GM08714 (cell line): ENCODE data around the gene EXO1.
"Not testable (repeated sequence)": the region's sequence is repeated elsewhere in the genome, so short reads cannot be mapped to it uniquely, and the experiment has no call there.

Source experiments
- H3K4me3 ChIP-seq: fragments of 200-500 bp; sonication (Bioruptor generic); 2 replicates; pipeline ENCODE4 v1.5.1; 2014; ENCODE audit warnings: mild to moderate bottlenecking, low read length, inconsistent platforms
- ZNF274 ChIP-seq: IDR thresholded peaks from 2 replicates; pipeline ENCODE4 v1.6.1; 2012; ENCODE audit warnings: mild to moderate bottlenecking, low read depth, low read length

EXO1 gene

GRCh38 chr1:241823925-241824324, 24.1 kb upstream of the EXO1 start:
- no peak for TF ChIP-seq ZNF274
- no peak overlapping the region for H3K4me3 ChIP-seq

GRCh38 chr1:241825581-241825980, 22.4 kb upstream of the EXO1 start:
- no peak for TF ChIP-seq ZNF274
- H3K4me3 ChIP-seq = no peak overlapping the region

- H3K4me3 ChIP-seq = not testable (repeated sequence)
Measured at GRCh38 chr1:241826613-241827012, 21.4 kb upstream of the EXO1 start.

GRCh38 chr1:241827264-241827663, 20.7 kb upstream of the EXO1 start:
- no peak overlapping the region for H3K4me3 ChIP-seq
- no peak for TF ChIP-seq ZNF274

- no peak for TF ChIP-seq ZNF274
- H3K4me3 ChIP-seq = no peak overlapping the region
Measured at GRCh38 chr1:241828463-241829021, 19.5 kb upstream of the EXO1 start.

- no peak overlapping the region for H3K4me3 ChIP-seq
- TF ChIP-seq ZNF274 = no peak
Measured at GRCh38 chr1:241829468-241829867, 18.5 kb upstream of the EXO1 start.

- no peak for TF ChIP-seq ZNF274
- H3K4me3 ChIP-seq = no peak overlapping the region
Measured at GRCh38 chr1:241834733-241835377, 13.1 kb upstream of the EXO1 start.

GRCh38 chr1:241836941-241837340, 11.1 kb upstream of the EXO1 start:
- no peak for TF ChIP-seq ZNF274
- H3K4me3 ChIP-seq = no peak overlapping the region

- TF ChIP-seq ZNF274 = no peak
Measured at GRCh38 chr1:241837416-241837815, 10.6 kb upstream of the EXO1 start.

GRCh38 chr1:241837901-241838300, 10.1 kb upstream of the EXO1 start:
- TF ChIP-seq ZNF274 = no peak
- H3K4me3 ChIP-seq = no peak overlapping the region

More at GRCh38 chr1:241837416-241837815, 10.6 kb upstream of the EXO1 start:
- no peak overlapping the region for H3K4me3 ChIP-seq

GRCh38 chr1:241838897-241839296, 9.1 kb upstream of the EXO1 start:
- no peak overlapping the region; the same call in 1 of the 2 replicates for H3K4me3 ChIP-seq
- TF ChIP-seq ZNF274 = no peak

- no peak for TF ChIP-seq ZNF274
- H3K4me3 ChIP-seq = no peak overlapping the region; the same call in 1 of the 2 replicates
Measured at GRCh38 chr1:241839369-241839979, 8.5 kb upstream of the EXO1 start.

- no peak for TF ChIP-seq ZNF274
- no peak overlapping the region for H3K4me3 ChIP-seq
Measured at GRCh38 chr1:241840164-241840563, 7.8 kb upstream of the EXO1 start.

GRCh38 chr1:241841691-241842090, 6.3 kb upstream of the EXO1 start:
- no peak overlapping the region for H3K4me3 ChIP-seq
- TF ChIP-seq ZNF274 = no peak

- no peak for TF ChIP-seq ZNF274
- H3K4me3 ChIP-seq = no peak overlapping the region
Measured at GRCh38 chr1:241842565-241842964, 5.4 kb upstream of the EXO1 start.
